Measurements from ENCODE around the gene KDM4C.

Gene KDM4C

DNA sequence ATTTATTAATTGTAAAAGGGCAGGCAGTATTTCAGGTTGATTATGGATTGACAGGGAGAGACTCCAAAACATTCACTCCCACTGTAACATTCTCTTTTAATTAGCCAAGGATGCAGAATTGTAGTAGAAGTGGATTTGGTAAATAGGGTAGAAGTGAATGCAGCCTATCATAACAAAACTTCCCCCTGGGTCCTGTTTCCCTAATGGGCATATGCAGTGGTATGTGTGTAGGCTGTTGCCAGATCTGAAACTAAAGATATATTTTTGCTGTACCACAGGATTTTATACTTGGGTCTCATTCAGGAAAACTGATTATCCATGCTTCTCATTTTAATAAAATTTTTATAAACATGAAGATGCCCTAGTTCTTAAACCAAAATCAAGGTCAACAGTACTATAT, 351.2 kb downstream of the KDM4C start:
- DNase-seq, result no peak

DNA sequence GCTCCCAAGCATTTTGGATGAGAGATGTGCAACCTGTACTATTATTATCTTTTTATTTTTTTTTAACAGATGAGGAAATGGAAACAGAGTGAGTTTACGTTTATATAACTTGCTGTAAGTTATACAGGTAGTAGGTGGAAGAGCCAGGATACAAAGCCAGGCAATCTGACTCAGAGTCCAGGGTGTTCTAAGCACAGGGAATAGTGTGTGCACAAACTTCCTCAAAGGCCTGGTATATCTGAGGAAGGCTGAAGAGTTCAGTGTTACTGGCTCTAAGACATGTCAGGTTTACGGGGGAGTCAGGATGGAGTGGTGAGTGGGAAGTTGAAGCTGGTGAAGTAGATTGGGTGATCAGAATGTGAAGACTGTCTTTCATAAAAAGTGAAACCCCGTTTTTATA, 353.6 kb downstream of the KDM4C start:
- DNase-seq, result no peak

DNA sequence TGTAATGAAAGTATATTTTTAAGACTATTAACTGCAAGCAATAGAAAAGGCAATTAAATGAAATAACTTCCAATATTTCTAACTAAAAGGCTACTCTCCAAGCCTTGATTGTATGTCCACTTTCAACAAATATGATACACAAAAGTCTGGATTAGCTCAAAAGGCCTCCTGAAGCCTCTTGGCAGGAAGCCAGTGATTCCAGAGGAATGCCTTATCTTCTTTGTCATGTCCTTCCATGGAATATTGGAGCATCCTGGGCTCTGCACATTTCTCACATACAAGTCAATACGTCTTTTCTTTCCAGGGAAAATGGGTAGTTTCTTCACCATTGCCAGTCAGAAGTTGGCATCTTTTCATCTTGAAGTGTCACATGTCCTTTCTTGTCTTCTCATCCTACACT, 357.8 kb downstream of the KDM4C start:
- no peak for DNase-seq

DNA sequence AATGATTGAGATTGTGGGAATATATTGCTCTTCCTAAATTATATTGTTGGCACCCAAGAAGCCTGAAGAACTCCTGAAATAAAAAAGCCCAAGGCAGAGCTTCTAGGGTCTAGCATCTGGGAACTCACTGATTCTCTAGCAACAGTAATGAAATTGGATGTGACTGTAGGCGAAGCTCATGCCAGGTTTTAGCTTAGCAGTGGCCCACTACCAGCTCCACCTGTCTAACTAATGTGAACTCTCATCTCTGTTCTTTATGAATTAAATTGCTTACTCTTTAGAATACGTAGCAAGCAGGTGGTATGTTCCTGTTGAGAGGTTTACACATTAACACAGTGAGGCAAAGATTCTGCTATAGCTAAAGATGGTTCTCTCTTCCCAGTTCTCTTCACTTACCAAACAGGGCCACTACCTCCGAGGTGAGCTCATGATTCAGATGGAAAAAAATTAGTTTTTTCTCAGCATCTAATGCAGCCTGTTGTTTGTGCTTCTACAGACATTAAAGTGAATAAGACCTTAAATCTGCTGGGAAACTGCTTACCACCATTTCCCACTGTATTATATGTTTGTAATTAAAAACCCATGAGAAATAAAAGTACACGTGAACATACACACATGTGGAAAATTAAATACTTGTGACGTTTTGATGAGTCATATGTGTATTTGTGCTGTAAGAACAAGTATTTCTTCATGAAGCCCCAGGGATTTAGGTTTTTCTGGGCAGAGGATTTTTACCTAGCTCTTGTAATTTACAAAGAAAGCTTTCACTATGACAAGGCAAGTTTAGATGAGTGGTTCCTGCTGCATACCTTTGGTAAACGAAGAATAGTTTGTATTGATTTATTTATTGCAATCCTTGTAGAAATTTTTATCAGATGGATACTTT, 360.1 kb downstream of the KDM4C start:
- DNase-seq, result no peak

DNA sequence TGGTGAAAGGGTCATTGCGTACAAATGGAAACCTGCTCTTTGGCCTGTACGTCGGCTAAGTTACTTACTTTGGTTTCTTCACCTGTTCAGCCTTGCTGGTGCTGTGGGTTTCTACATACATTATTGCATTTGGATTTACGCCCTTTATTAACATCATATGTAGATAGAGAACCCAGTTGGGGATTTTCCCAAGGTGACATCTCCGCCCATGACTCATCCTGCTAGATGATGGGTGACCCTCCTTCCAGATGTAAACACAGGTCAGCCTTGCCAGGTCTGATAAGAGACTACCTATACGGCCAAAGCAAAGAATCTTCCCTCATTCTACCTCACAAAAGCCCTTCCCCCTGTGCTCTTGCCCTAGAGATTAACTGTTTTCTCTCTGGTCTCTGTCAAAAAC, 360.9 kb downstream of the KDM4C start:
- no peak for DNase-seq

DNA sequence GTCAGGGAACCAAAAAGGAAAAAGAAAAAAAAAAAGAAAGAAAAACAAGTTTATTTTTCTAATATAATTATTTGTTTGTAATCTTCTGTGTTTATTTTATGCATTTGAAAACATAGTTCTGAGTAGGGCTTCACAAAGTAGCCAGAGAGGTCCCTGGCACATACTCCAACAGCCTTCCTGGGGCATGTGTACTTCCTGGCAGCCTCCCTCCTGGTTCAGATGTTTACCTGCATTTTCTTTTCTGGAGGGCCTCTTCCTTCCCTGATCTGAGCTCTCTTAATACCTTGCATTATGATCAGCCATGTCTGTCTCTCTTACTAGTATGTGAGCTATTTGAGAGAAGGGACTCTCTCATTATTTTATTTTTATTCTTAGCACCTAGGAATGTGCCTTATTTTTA, 361.8 kb downstream of the KDM4C start:
- no peak for DNase-seq

DNA sequence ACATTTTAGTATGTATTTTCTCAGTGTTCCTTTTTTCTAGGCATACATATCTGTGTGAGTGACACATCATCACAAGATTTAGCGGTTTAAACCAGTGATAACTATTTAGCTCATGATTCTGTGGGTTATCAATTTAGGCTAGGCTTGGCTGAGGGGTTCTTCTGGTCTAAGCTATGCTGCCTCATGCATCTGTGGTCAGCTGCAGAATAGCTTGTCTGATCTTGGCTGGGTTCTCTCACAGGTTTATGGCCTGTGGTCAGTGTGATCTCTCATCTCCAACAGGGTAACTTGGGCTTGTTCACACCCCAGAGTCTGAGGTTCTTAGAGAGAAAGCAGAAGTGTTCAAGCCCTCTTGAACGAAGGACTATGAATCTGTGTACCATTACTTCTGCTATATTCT, 363.3 kb downstream of the KDM4C start:
- DNase-seq, result no peak

DNA sequence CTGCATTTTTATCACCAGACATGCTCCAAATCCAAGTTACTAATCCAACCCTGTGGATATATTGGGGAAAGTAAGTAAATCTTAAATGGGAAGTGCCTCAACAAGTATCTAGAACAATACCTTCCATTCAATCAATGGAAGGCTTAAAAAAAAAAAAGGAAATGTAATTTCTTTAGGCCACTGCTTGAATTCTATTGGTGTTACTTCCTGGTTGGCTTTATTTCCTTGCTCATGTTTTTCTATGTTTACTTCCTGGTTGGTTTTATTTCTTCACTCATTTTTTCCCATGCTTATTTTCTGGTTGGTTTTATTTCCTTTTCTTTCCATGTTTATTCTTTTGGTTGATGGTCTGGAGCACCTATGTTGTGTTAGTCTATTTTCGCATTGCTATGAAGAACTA, 363.9 kb downstream of the KDM4C start:
- DNase-seq, result no peak

DNA sequence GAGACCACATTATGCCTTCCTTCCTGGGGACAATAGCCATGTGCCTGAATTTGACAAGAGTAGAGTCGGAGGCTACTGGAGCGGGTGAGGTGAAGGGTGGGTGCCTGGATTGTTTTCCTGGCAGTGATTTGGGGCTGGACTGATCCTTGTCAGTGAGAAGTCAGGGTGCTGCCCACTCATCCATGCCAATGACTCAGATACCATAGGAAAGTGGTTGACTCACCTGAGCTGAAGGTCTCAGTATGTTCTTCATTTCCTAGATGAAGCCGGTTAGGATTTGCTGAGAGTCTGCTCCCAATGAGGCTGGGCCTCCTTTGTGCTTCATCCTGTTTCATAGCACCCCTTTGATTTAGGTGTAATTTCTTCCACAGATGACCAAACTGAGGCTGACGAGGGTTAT, 366.0 kb downstream of the KDM4C start:
- DNase-seq, result no peak

DNA sequence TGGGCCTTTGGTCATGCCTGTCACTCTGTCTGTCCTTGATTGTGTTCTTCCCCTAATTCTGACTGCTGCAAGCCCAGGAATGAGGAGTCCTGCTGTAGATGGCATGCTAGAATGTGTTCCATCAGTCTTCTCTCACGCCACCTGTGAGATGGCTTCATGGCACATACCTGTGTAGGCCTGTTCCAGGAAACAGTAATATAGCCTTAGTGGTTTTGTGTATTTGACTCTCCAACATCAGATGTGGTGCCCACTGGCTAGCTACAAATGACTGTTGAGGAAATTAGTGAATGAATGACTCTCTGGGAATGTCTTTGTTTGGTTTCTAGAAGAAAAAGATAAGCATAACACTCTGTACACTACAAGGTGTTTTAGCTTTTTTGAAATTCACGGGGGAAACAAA, 367.5 kb downstream of the KDM4C start:
- DNase-seq, result no peak

DNA sequence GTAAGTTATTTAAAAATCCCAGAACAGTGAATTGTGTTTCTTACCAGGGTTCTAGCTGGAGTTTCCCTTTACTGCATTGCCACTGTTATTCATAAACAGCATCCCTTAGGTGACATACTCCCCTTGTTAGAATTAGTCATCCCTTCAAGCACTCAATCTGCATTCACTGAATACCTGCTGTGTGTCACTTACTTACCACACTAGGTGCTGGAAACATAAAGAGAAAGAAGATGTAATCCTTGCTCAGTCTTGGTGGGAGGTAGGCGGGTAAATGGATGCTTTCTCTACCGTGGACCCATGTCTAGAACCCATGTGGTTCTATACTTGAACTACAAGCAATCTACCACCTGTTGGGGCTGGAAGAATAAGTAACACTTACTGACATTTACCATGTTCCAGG, 371.6 kb downstream of the KDM4C start:
- no peak for DNase-seq

DNA sequence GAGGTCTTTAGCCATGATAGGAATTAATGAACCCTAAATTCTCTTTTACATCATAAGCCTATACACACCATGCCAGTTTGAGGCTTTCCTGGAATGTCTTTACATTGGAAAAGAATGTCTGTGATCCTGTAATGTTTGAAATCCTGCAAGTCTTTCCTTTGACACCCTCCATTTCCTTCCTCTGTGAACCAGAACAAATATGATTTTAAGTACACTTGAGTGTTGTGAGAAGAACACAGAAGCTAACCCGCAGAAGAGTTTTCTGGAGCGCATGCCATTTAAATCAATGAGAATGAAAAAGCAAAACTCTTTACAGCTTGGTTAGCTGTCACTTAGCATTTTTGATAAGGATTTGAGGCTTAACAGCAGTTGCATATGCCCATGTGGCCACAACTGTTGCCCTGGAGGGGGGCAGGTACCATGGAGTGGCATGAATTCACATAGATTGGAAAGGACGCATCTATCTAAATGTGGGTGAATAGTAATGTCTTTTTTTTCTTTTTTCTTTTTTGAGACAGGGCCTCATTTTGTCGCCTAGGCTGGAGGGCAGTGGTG, 372.6 kb downstream of the KDM4C start:
- no peak for DNase-seq

DNA sequence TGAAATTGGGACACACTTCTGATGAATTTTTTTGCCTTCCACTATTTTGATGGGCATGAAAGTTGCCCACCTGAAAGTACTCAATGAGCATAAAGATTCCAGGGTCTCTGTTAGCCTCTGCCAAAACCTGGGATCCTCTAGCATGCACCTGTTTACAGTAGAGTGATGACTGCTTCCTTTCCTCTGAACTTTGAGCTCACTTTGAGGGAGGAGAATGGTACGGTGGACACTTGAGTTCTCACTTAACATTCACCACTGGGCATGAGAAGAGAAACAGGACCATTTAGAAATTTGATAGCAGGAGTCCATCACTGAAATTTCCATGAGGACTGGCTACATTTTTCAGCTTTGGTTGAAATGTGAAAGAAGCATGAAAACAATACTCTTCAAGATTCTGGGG, 374.8 kb downstream of the KDM4C start:
- DNase-seq, result no peak

DNA sequence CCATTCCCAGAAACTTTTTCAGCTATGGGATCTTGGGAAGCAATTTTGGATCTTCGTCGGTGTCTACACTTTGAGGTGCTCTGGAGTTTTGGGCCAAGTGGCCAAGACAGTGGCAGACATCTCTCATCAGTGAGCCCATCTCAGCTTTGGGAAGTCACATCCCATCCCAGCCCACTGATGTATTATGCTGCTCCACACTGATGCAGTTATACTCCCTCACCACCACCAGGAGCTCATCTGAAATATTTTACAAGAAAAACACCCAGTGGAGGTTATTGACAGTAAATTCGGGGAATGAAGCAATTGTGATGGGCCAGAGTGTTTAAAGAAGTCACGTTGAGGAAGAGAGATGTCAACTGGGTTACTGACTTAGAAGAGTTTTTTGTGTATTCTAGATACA, 378.0 kb downstream of the KDM4C start:
- no peak for DNase-seq

DNA sequence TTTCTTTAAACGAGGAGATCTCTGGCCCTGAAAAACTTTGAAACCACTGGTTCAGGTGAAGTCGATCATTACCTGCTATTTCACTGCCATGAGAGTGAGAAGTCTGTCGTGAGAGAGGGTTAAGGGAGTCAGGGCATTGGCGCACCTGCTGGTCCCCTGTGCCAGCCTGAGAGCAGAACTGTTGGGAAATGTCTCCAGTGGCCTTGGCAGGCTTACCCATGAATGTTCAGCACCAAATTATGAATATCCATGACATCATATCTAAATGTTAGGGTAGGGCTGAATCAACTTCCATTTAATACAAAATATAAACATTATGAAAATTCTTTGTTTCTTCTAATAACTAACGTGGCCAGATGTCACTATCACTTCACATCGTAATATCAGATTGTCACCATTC, 379.3 kb downstream of the KDM4C start:
- DNase-seq, result no peak

DNA sequence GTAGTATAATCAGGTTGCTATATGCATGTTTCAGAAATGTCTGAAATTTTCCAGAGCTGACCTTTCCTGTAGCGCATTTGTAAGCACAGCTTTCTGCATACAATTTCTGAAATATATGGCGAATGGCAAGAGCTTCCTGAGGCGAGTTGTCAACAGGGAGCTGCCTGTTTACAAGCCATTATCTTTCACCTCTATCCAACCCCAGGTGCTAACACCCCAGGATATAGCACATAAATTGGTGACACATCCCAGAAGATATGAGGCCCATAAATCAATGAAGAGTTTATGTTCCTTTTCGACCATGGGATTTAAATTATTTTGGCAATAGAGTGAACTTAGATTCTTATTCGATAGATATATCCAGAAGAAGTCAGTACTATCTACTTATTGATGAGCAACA, 379.8 kb downstream of the KDM4C start:
- DNase-seq, result no peak

DNA sequence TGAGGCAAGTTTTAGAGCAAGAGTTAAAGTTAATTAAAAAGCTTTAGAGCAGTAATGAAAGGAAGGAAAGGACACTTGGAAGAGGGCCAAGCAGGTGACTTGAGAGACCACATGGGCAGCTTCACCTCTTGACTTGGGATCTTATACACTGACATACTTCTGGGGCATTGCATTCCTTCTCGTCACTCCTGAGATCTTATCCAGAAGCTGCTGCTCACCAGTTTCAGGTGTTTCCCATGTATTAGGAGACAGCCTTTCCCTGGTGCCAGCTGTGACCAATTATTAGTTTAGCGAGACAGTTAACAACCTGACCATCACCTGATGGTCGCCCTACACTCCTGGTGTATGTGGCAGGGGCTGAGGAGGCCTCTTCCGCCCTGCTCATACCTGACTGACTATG, 382.1 kb downstream of the KDM4C start:
- no peak for DNase-seq

DNA sequence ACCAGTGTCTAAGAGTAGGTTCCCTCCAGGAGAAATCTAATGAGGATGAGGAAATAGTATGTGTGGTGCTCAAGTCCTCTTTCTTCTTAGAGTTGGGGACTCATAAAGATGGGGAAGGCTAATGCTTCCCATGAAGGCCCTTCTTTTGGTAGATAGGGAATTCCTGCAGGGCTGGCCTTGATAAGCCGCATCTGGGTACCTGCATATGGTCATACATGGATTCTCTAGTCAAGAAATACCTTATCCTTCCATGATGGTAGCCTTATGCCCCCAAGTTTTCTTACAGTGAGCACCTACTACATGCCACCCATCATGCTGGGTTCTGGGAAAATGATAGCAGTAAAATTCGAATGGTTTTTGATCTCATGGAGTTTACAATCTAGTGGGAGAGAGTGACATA, 382.6 kb downstream of the KDM4C start:
- no peak for DNase-seq

DNA sequence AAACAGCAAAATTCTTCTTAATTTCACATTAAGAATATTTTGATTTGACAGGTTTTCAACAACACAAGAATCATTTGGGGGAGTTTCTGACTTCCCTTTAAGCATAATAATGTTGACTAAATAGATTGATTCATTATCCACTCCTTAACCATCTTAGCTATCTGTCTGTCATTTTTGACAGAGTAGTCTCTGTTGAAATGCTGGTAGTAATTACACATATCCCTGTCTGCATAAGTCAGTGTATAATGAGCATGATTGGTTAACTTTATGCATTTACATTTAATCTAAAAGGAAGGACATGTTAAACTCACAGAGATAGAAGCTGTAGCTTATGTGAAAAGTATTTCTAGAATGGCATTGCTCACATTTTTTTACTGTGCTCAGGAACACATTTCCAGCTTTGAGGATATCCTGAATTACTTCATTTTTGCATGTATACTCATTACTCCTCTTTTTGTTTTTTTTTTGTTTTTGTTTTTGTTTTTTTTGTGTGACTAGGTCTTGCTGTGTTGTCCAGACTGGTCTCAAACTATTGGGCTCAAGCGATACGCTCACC, 385.9 kb downstream of the KDM4C start:
- DNase-seq, result no peak

DNA sequence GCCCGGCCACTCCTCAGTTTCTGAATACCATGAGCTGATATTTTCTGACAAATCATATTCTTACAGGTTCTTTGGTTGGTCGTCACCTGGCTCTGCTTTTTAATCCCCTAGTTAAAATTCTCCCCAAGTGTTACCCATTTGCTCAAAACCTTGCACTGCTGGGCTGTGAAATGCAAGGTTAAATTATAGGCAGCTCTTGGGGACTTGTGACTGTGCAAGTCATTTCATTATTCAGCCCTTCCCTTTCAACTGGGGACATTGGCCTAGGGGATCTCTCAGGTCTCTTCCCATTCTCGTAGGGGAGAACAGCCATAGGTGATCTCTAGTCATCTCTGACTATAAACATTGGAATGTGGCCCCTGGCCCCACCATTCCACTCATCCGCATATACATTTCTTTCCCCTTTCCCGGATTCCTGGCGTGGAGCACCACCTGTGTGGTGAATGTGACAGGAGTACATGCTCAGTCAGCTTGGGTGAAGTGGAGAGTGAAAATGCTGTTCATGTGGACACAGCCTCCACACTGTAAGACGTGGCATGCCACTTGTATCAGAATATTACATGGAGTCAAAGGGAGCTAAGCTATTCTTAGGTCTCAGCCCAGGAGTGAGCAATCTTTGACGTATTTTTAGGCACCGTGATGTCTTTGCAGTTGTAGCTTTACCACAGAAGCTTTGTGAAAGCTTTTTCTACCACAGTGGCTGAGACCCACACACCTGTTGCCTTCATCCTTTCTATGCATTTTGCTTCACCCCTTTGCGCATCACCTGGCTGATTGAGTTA, 386.7 kb downstream of the KDM4C start:
- no peak for DNase-seq

DNA sequence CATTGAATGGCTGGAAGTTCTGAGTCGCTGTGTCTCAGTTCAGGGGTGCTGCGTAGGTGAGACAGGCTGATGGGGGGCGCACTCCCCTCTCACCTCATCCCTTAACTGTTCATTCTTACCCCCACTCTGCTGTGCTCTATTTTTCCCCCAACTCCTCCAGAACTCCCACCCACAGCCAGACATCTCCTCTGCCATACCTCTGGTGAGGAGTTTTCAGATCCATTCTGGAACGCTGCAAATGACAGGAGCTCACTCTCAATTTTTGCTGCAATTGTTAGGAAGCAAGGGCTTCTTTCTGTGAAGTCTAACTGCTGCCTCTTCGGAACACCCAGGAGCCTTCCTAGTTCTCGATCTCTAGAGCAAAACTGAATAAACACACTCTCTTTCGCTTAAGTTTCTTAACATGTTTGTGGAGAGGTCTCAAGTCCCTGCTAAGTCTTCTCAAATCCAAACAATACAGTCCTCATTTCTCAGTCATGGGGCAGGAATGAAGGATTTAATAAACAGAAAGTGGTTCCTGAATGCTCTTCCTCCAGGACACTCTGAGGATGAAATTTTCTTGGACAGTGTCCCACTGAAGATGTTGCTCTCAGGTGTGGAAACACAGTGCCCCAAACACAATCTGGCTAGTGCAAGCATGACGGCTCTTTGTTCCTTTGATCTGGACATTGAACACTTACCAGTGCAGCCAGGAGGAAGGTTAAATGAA, 387.7 kb downstream of the KDM4C start:
- DNase-seq, result no peak

DNA sequence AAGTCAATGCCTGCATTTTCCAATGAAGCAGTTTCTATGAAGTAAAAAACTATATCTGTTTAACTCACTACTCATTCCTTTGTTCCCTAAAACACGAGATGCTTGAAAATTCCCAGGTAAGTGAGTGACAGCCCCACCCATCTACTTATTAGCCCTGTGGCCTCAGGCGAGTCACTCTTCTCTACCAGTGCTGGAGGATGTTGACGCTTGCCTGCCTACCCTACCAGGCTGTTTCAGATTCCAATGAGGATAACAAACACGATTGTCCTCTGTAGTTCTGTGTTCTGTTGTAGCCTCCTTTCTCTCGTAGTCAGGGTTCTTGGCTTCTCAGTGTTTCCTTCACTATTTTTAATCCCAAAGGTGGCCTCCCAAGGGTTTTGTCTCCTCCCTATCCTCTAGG, 388.8 kb downstream of the KDM4C start:
- no peak for DNase-seq

Data from activated CD4-positive, alpha-beta T cell treated with anti-CD3 and anti-CD28 coated beads for 48 hours (primary cell).